HEK293 (cell line): Measurements from ENCODE around the gene ADCYAP1R1.

Experiments
- CTCF ChIA-PET: fragments of 350-600 bp; formaldehyde crosslinking; extraction: SDS; loops from one replicate; lab custom pipeline; 2021; ENCODE audit warnings: antibody characterized with exemption; lab: Yijun Ruan, JAX
- POLR2A ChIA-PET: fragments of 300-600 bp; formaldehyde crosslinking; extraction: SDS; loops from one replicate; lab custom pipeline; 2020; ENCODE audit warnings: antibody characterized with exemption, inconsistent platforms; lab: Yijun Ruan, JAX
- H3K27ac ChIP-seq: fragments of 200-500 bp; sonication (Bioruptor generic); 2 replicates; pipeline ENCODE4 v1.5.1; 2014; ENCODE audit warnings: low read depth, low read length, control low read depth, inconsistent platforms; ENCODE audit errors: extremely low read depth
- H3K36me3 ChIP-seq, 2 experiments: fragments of 200-500 bp in 1 of 2; sonication (Bioruptor generic) in 1 of 2; 1 replicate in 1 of 2; 2 replicates in 1 of 2; pipeline ENCODE4 v1.5.1; 2014 to 2017; ENCODE audit warnings: inconsistent platforms in 2 of 2, low read length in 2 of 2; ENCODE audit not compliant: control insufficient read depth in 2 of 2, insufficient read depth in 1 of 2
- H3K4me1 ChIP-seq: fragments of 200-500 bp; sonication (Bioruptor generic); 2 replicates; pipeline ENCODE4 v1.5.1; 2014; ENCODE audit warnings: mild to moderate bottlenecking, low read length, inconsistent platforms; ENCODE audit not compliant: control insufficient read depth, insufficient read depth
- H3K4me3 ChIP-seq: 2 replicates; pipeline ENCODE4 v1.5.1; 2011; ENCODE audit warnings: low read depth, mild to moderate bottlenecking, control low read depth, low read length, moderate library complexity
- H3K9me3 ChIP-seq: fragments of 200-500 bp; sonication (Bioruptor generic); 2 replicates; pipeline ENCODE4 v1.5.1; 2014; ENCODE audit warnings: low read depth, low read length, inconsistent platforms; ENCODE audit not compliant: control insufficient read depth, insufficient read depth
- MYNN ChIP-seq: fragments of 450-650 bp; formaldehyde crosslinking; IDR thresholded peaks from 2 replicates; pipeline ENCODE4 v1.5.1; 2016; ENCODE audit warnings: missing biosample characterization, missing genetic modification characterization, borderline replicate concordance
- YY2 ChIP-seq: fragments of 450-650 bp; formaldehyde crosslinking; IDR thresholded peaks from 2 replicates; pipeline ENCODE4 v1.5.1; 2016; ENCODE audit warnings: missing biosample characterization, missing genetic modification characterization
- ZBTB17 ChIP-seq: fragments of 450-650 bp; formaldehyde crosslinking; IDR thresholded peaks from 2 replicates; pipeline ENCODE4 v1.5.1; 2016; ENCODE audit warnings: missing biosample characterization, missing genetic modification characterization
- ZBTB26 ChIP-seq: fragments of 450-650 bp; formaldehyde crosslinking; optimal IDR thresholded peaks from 2 replicates; pipeline ENCODE3; 2016; ENCODE audit warnings: missing biosample characterization, mild to moderate bottlenecking, missing genetic modification characterization
- ZBTB44 ChIP-seq: fragments of 450-650 bp; IDR thresholded peaks from 2 replicates; pipeline ENCODE4 v1.5.1; 2018; ENCODE audit warnings: missing biosample characterization, mild to moderate bottlenecking, missing genetic modification characterization
- ZBTB49 ChIP-seq: fragments of 450-650 bp; formaldehyde crosslinking; IDR thresholded peaks from 2 replicates; pipeline ENCODE4 v1.5.1; 2016; ENCODE audit warnings: missing biosample characterization, missing genetic modification characterization, low read depth
- ZFP41 ChIP-seq: fragments of 450-650 bp; formaldehyde crosslinking; IDR thresholded peaks from 2 replicates; pipeline ENCODE4 v1.5.1; 2016; ENCODE audit warnings: missing biosample characterization, missing genetic modification characterization, borderline replicate concordance
- ZNF121 ChIP-seq: fragments of 450-650 bp; formaldehyde crosslinking; IDR thresholded peaks from 2 replicates; pipeline ENCODE4 v1.5.1; 2016; ENCODE audit warnings: missing biosample characterization, missing genetic modification characterization
- ZNF16 ChIP-seq: fragments of 450-650 bp; formaldehyde crosslinking; IDR thresholded peaks from 2 replicates; pipeline ENCODE4 v1.5.1; 2016; ENCODE audit warnings: low read depth, missing biosample characterization, missing genetic modification characterization
- ZNF2 ChIP-seq: fragments of 450-650 bp; formaldehyde crosslinking; IDR thresholded peaks from 2 replicates; pipeline ENCODE4 v1.5.1; 2016; ENCODE audit warnings: missing biosample characterization, missing genetic modification characterization
- ZNF23 ChIP-seq: fragments of 450-650 bp; formaldehyde crosslinking; IDR thresholded peaks from 2 replicates; pipeline ENCODE4 v1.5.1; 2016; ENCODE audit warnings: missing biosample characterization, missing genetic modification characterization, borderline replicate concordance
- ZNF280C ChIP-seq: fragments of 450-650 bp; formaldehyde crosslinking; IDR thresholded peaks from 2 replicates; pipeline ENCODE4 v1.5.1; 2016; ENCODE audit warnings: missing biosample characterization, missing genetic modification characterization
- ZNF426 ChIP-seq: fragments of 450-650 bp; formaldehyde crosslinking; IDR thresholded peaks from 2 replicates; pipeline ENCODE4 v1.5.1; 2017; ENCODE audit warnings: missing biosample characterization, missing genetic modification characterization, mild to moderate bottlenecking, inconsistent platforms, moderate library complexity
- ZNF48 ChIP-seq: fragments of 450-650 bp; formaldehyde crosslinking; IDR thresholded peaks from 2 replicates; pipeline ENCODE4 v1.5.1; 2016; ENCODE audit warnings: missing biosample characterization, missing genetic modification characterization
- ZNF558 ChIP-seq: fragments of 450-650 bp; formaldehyde crosslinking; IDR thresholded peaks from 2 replicates; pipeline ENCODE4 v1.5.1; 2016; ENCODE audit warnings: missing biosample characterization, missing genetic modification characterization
- ZNF623 ChIP-seq: fragments of 450-650 bp; formaldehyde crosslinking; IDR thresholded peaks from 2 replicates; pipeline ENCODE4 v1.5.1; 2016; ENCODE audit warnings: missing biosample characterization, missing genetic modification characterization
- ZNF658 ChIP-seq: fragments of 450-650 bp; formaldehyde crosslinking; IDR thresholded peaks from 2 replicates; pipeline ENCODE4; 2016; ENCODE audit warnings: missing biosample characterization, missing genetic modification characterization
- ZNF664 ChIP-seq: fragments of 450-650 bp; formaldehyde crosslinking; IDR thresholded peaks from 2 replicates; pipeline ENCODE4 v1.5.1; 2016; ENCODE audit warnings: missing biosample characterization, missing genetic modification characterization
- TF ChIP-seq, protein P1 (sequence below): fragments of 450-650 bp; formaldehyde crosslinking; IDR thresholded peaks from 2 replicates; pipeline ENCODE4 v1.5.1; 2016; ENCODE audit warnings: missing biosample characterization, missing genetic modification characterization, low read depth
- TF ChIP-seq, protein P2 (sequence below): fragments of 450-650 bp; formaldehyde crosslinking; IDR thresholded peaks from 2 replicates; pipeline ENCODE4 v1.5.1; 2016; ENCODE audit warnings: missing biosample characterization, missing genetic modification characterization

The ADCYAP1R1 gene

GRCh38 chr7:31111109-31111451, 59.0 kb downstream of the ADCYAP1R1 start:
- CTCF ChIA-PET, result interaction anchor here (1.1 kb wide), 1 partner anchor 11 kb away, joined by 6 read pairs; no protein-coding TSS in a partner anchor
- no peaks in the 10 kb centered on the region for H3K9me3 ChIP-seq

More at GRCh38 chr7:31111109-31111451, 59.0 kb downstream of the ADCYAP1R1 start:
- no peak for TF ChIP-seq ZNF48
- TF ChIP-seq, protein P1, sequence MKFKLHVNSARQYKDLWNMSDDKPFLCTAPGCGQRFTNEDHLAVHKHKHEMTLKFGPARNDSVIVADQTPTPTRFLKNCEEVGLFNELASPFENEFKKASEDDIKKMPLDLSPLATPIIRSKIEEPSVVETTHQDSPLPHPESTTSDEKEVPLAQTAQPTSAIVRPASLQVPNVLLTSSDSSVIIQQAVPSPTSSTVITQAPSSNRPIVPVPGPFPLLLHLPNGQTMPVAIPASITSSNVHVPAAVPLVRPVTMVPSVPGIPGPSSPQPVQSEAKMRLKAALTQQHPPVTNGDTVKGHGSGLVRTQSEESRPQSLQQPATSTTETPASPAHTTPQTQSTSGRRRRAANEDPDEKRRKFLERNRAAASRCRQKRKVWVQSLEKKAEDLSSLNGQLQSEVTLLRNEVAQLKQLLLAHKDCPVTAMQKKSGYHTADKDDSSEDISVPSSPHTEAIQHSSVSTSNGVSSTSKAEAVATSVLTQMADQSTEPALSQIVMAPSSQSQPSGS (tag by site-specific recombination), result no peak
- TF ChIP-seq ZNF558 (tag by site-specific recombination), result no peak
- TF ChIP-seq, protein P2, sequence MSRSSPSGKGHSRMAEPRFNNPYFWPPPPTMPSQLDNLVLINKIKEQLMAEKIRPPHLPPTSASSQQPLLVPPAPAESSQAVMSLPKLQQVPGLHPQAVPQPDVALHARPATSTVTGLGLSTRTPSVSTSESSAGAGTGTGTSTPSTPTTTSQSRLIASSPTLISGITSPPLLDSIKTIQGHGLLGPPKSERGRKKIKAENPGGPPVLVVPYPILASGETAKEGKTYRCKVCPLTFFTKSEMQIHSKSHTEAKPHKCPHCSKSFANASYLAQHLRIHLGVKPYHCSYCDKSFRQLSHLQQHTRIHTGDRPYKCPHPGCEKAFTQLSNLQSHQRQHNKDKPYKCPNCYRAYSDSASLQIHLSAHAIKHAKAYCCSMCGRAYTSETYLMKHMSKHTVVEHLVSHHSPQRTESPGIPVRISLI (tag by site-specific recombination), result no peak
- TF ChIP-seq ZNF2 (tag by site-specific recombination), result no peak
- no peak for TF ChIP-seq MYNN (tag by site-specific recombination)
- TF ChIP-seq ZNF426 (tag by site-specific recombination), result no peak
- no peak for TF ChIP-seq ZFP41 (tag by site-specific recombination)
- no peak for TF ChIP-seq ZNF623 (tag by site-specific recombination)
- TF ChIP-seq ZNF658 (tag by site-specific recombination), result no peak
- TF ChIP-seq YY2 (tag by site-specific recombination), result no peak
- no peak for TF ChIP-seq ZBTB49 (tag by site-specific recombination)
- TF ChIP-seq ZNF121, result no peak
- no peak for TF ChIP-seq ZBTB26 (tag by site-specific recombination)
- no peak for TF ChIP-seq ZBTB17
- no peak for TF ChIP-seq ZNF664 (tag by site-specific recombination)
- TF ChIP-seq ZNF23 (tag by site-specific recombination), result no peak
- TF ChIP-seq ZBTB44, result no peak
- no peak for TF ChIP-seq ZNF16 (tag by site-specific recombination)
- no peak for TF ChIP-seq ZNF280C (tag by site-specific recombination)
- no peaks in the 10 kb centered on the region for H3K36me3 ChIP-seq
- no peak overlapping the region for H3K4me3 ChIP-seq
- POLR2A ChIA-PET, result no interaction called here
- H3K4me1 ChIP-seq, result no peaks in the 10 kb centered on the region
- H3K27ac ChIP-seq, result no peak overlapping the region
